GM19238 (cell line): ENCODE data around the gene CACNA1F.

Source experiments
- DNase-seq: peaks from one replicate; pipeline ENCODE4 v3.0.0; 2011; ENCODE audit warnings: low spot score; ENCODE audit not compliant: insufficient read length

CACNA1F gene

DNA sequence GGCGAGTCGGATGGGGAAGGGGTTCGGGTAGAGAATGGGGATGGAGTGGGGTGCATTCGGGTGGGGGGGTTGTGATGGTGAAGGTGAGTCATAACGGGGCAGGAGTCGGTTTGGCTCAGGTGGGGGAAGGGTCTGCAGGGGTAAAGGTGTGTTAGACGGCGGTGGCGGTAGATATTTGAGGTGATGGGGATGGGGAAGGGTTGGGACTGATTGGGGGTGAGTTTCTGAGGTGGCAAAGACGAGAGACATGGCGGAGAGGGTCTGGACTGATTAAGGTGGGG is 33.9 kb downstream of the CACNA1F start:
- DNase-seq = no peak

DNA sequence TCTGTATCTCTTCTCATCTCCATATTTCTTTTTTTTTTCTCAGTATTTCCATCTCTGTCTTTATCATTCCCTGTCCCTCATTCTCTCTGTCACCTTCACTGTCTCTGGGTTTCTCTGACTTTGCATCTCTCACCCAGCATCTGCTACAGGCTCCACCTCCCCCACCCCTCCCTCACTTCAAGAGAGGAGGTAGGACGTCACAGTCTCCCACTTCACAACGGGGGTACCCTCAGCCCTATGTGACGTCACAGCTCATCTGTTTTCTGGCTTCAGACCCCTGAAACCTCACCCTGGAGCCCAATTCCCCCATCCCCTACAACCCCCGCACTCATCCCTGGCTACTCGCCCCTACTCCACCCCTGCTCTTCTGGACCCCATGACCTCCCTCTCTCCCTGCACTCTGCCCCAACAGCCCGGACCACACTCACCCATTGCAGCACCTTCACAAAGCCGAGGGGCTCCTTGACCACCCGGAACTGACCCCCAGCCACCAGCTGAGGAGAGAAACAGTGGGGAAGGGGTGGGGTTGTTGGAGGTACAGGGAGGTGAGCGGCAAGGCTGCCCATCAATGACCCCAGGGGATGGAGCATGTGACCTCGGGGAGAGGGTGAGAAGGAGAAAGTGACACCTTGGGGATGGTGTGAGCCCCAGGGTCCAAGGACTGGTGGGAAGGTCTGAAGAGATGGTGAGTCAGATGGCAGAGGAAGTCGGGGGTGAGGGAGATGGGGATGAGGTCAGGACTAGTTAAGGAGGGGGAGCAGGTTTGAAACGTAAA is 34.4 kb downstream of the CACNA1F start:
- DNase-seq = no peak

GRCh38 chrX:49197543-49198087 is 35.5 kb downstream of the CACNA1F start:
- DNase-seq = no peak

- DNase-seq = no peak
Observed at GRCh38 chrX:49193542-49193964, 39.6 kb downstream of the CACNA1F start.

- no peak for DNase-seq
Observed at GRCh38 chrX:49192722-49193328, 40.3 kb downstream of the CACNA1F start.

- DNase-seq = no peak
Observed at GRCh38 chrX:49191574-49192011, 41.5 kb downstream of the CACNA1F start.

- peak; percentile 72 for DNase-seq
Observed at GRCh38 chrX:49190821-49191573, 42.1 kb downstream of the CACNA1F start.

DNA sequence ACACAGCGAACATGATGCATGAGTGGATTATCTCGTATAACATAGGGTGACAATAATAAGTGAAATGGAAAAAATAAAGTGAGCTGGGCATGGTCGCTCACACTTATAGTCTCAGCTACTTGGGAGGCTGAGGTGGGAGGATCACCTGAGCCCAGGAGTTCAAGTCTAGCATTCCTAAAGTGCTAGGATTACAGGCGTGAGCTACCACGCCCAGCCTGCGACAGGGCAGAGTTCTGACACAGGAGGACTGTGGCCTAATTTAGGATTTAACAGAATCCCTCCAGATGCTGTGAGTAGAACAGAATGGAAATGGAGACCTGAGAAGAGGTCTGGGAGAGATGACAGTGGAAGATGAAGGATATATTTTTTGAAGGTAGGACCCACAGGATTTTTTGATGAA is 43.5 kb downstream of the CACNA1F start:
- DNase-seq = no peak

- DNase-seq = no peak
Observed at GRCh38 chrX:49188468-49189076, 44.6 kb downstream of the CACNA1F start.

GRCh38 chrX:49187526-49187925 is 45.6 kb downstream of the CACNA1F start:
- no peak for DNase-seq

- DNase-seq = no peak
Observed at GRCh38 chrX:49187028-49187394, 46.1 kb downstream of the CACNA1F start.

DNA sequence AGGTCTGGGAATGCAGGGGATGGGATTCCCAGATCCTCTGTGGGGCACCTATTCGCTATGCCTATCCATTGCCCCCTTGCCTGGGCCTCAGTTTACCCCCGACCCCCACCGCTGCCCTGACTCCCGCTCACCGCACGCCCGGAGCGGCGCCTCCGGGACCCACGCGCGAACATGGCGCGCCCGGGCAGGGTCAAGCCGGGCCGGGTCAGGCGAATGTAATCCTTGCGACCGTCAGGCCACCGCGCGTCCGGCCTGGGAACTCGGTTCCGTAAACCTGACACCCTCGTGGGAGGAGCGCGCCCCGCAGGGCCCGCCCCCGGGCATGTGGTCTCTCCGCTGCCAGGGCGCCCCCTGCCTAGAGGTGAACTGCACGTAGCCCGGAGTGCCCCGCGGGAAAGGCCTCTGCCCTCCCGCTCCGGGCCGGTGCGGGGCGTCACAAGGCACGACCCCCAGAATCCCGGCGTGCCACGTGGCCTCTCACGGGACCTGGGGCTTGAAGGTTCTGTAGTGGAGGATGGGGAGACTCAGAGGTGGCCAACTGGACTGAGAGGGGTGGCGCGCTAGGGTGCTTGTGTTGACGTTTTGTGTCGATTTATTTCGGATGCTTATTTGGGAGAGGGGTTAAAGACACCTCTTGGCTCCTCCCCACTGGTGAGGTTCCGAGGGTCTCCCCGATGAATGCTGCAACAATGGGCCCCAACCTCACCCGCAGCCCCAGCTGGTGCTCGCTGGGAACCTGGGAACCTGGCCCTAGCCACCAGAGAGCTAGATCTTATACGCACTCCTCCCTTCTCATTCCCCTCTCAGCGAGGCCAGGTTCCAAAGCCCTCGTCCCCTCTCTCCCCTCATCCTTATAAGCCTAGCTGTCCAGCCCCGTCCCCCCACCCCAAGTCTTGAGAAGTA is 46.8 kb downstream of the CACNA1F start, which contains the start of gene PRICKLE3:
Gene PRICKLE3 (minus strand): TSS at position 249 of the 903 bp plus-strand sequence. CDS start 76 bp downstream, at position 173.
- DNase-seq = peak; percentile 64

DNA sequence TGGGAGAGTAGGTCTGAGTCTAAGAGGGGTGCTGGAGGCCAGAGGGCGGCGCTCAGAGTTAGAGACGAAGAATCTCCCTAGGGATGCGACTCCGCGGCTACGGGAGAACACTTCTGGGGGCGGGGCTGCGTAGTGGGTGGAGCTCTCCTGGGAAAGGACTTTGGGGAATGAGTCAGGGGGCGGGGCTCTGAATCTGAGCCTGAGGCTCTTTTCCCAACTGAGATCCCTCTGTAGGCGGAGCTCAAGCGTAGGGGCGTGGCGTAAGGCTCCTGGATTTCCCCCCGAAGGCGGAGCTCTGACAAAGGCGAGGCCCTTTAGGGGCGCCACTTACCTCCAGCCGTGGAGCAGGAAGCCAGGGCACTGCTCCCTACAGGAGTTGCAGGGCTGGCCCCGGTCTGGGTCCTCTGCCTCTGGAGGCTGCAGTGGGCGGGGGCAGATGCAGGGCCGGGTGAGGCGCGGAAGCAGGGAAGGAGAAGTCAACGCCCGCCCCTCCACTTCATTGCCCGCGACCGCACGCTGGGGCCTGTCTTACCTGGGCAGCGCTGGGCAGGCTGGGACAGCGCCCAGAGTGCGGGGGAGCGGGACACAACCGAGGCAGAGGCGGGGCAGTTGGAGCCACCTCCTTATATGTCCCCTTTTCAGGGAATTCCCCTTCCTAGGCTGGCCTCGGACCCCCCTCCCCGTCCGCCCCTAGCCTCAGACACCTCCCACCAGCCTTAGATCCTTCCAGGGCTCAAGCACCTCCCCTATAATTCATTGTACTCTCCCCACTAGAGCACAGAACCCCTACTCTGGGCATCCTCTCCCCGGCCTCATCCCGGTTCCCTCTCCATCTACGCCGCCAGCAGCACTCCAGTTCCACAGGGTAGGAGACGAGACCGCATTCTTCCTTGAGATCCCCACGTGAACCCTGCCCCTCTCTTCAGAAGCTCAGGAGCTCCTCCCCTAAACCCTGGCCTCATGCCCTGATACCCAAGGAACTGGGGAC is 48.6 kb downstream of the CACNA1F start:
- no peak for DNase-seq

DNA sequence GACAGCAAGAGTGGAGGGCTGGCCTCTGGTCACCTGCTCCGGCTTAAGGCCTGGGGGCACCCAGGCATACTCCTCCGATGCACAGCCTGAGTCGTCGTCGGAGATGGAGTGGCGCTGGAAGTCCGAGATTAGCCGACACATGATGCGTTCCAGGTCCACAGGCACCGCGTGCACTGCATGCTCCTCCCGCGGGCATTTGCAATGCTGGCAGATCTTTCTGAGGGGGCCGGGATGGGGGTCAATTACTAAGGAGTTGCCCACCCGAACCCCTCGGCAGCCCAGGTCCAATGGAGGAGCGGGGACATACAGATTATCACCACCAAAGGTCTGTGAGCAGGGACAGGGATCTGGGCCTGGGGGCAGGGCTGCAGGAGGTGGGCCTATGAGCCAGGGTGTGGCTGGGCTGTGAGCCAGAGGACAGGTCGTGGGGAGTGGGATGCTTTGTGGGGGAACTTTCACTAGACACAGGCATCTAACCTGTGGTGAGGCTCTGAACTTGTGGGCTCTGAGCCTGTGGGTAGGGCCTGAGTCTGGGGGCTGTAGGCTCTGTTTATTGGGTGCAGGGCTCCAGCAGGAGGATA is 49.3 kb downstream of the CACNA1F start:
- DNase-seq = no peak

GRCh38 chrX:49179358-49179757 is 53.8 kb downstream of the CACNA1F start:
- DNase-seq = no peak

GRCh38 chrX:49178537-49178936 is 54.6 kb downstream of the CACNA1F start:
- no peak for DNase-seq

DNA sequence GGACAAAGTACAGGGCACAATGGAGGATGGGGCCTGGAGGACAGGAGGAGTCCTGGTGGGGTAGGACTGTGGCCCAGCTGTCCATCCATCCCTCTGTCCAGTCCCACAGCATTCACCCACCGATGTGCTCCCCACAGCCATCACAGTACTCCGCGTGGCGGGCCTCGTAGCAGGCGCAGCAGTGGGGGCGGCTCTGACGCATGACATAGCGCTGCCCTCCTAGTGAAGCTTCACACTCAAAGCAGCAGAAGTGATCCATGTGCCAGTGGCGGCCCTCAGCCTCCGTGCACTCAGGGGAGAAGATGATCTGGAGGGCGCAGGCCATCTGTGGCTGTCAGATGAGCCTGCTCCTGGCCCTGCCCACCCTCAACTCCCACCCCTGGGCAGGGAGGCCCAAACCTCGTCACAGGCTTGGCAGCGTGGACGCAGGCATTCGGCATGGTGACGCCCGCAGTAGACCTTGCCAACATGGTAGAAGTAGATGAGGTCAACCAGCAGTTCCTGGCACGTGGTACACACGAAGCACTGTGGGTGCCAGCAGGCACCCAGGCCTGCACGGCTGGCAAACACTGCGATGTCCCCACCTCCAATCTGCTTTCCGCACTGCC is 55.2 kb downstream of the CACNA1F start:
- DNase-seq = no peak

- no peak for DNase-seq
Observed at GRCh38 chrX:49177338-49177833, 55.8 kb downstream of the CACNA1F start.
